WTC11 (cell line): Measurements from ENCODE around the gene AMOTL1. TPM values are rescaled to one million over a fixed set of nuclear protein-coding genes. Genes with fewer than 3 reads are reported as not detected.

Experiments
- ATAC-seq: fragments of 200-7000 bp; cut with Tn5 transposase; 2 replicates; pipeline ENCODE4 v1.10.0; 2021; ENCODE audit warnings: mild to moderate bottlenecking, moderate library complexity
- CTCF ChIA-PET: fragments of 300-600 bp; sonication (Branson Sonifier 250); formaldehyde crosslinking; loops from one replicate; lab custom pipeline; 2021; ENCODE audit warnings: antibody characterized with exemption; lab: Charles Lee
- POLR2A ChIA-PET: fragments of 350-600 bp; sonication (Branson Sonifier 250); formaldehyde crosslinking; loops from one replicate; lab custom pipeline; 2021; ENCODE audit warnings: antibody characterized with exemption; lab: Charles Lee
- DNase-seq: peaks from one replicate; pipeline ENCODE4 v3.0.0; 2021; ENCODE audit warnings: low spot score
- H3K27ac Mint-ChIP-seq: 2 replicates; pipeline ENCODE4 v1.8.0; 2021; ENCODE audit warnings: mixed read lengths
- H3K27me3 Mint-ChIP-seq: 2 replicates; pipeline ENCODE4 v1.8.0; 2021; ENCODE audit warnings: low read depth, mild to moderate bottlenecking, moderate library complexity, mixed read lengths
- H3K36me3 Mint-ChIP-seq: 2 replicates; pipeline ENCODE4 v1.8.0; 2021; ENCODE audit warnings: mixed read lengths
- H3K4me1 Mint-ChIP-seq: 2 replicates; pipeline ENCODE4 v1.8.0; 2022; ENCODE audit warnings: mixed read lengths
- H3K4me3 Mint-ChIP-seq: 2 replicates; pipeline ENCODE4 v1.8.0; 2021; ENCODE audit warnings: mild to moderate bottlenecking, moderate library complexity, mixed read lengths
- H3K9me3 Mint-ChIP-seq: 2 replicates; pipeline ENCODE4 v1.8.0; 2021; ENCODE audit warnings: mixed read lengths
- ELF4 ChIP-seq: sonication (generic); formaldehyde crosslinking; IDR thresholded peaks from 2 replicates; pipeline ENCODE4 v1.8.1; 2022; ENCODE audit warnings: low read depth, mild to moderate bottlenecking, moderate library complexity, missing genetic modification reagents
- ESRRA ChIP-seq: sonication (generic); formaldehyde crosslinking; IDR thresholded peaks from 2 replicates; pipeline ENCODE4 v1.8.1; 2022; ENCODE audit warnings: mild to moderate bottlenecking, missing genetic modification reagents, borderline replicate concordance
- ETV6 ChIP-seq: sonication (generic); formaldehyde crosslinking; IDR thresholded peaks from 2 replicates; pipeline ENCODE4 v1.8.1; 2022; ENCODE audit warnings: mild to moderate bottlenecking, missing genetic modification reagents
- FOXP1 ChIP-seq: sonication (generic); formaldehyde crosslinking; IDR thresholded peaks from 2 replicates; pipeline ENCODE4 v1.8.0; 2022; ENCODE audit warnings: missing genetic modification reagents, mild to moderate bottlenecking, moderate library complexity, borderline replicate concordance
- GABPB1 ChIP-seq: sonication (generic); formaldehyde crosslinking; IDR thresholded peaks from 2 replicates; pipeline ENCODE4 v1.8.1; 2023; ENCODE audit warnings: mild to moderate bottlenecking, missing genetic modification reagents
- HMGA2 ChIP-seq: fragments of 250-450 bp; sonication (Bioruptor Pico); IDR thresholded peaks from 2 replicates; pipeline ENCODE4 v1.4.0; 2021; ENCODE audit warnings: mild to moderate bottlenecking, moderate library complexity
- JUN ChIP-seq: sonication (generic); formaldehyde crosslinking; IDR thresholded peaks from 2 replicates; pipeline ENCODE4 v1.8.0; 2023; ENCODE audit warnings: mild to moderate bottlenecking, missing genetic modification reagents
- NFYB ChIP-seq: sonication (generic); formaldehyde crosslinking; conservative IDR thresholded peaks from 2 replicates; pipeline ENCODE4 v1.8.0; 2022; ENCODE audit warnings: low read depth, missing genetic modification reagents
- NR2C2 ChIP-seq: sonication (generic); formaldehyde crosslinking; IDR thresholded peaks from 2 replicates; pipeline ENCODE4 v1.8.0; 2022; ENCODE audit warnings: mild to moderate bottlenecking, missing genetic modification reagents
- SMAD3 ChIP-seq: sonication (generic); formaldehyde crosslinking; IDR thresholded peaks from 2 replicates; pipeline ENCODE4 v1.8.0; 2022; ENCODE audit warnings: missing genetic modification reagents, mild to moderate bottlenecking, borderline replicate concordance
- SOX15 ChIP-seq: fragments of 250-450 bp; sonication (Bioruptor Pico); IDR thresholded peaks from 2 replicates; pipeline ENCODE4 v1.9.0; 2021; ENCODE audit warnings: mild to moderate bottlenecking
- TEAD1 ChIP-seq: sonication (generic); formaldehyde crosslinking; IDR thresholded peaks from 2 replicates; pipeline ENCODE4 v1.8.0; 2022; ENCODE audit warnings: mild to moderate bottlenecking, missing genetic modification reagents
- TEAD4 ChIP-seq: sonication (generic); formaldehyde crosslinking; IDR thresholded peaks from 2 replicates; pipeline ENCODE4 v1.8.0; 2022; ENCODE audit warnings: mild to moderate bottlenecking, missing genetic modification reagents
- TP53 ChIP-seq: sonication (generic); formaldehyde crosslinking; IDR thresholded peaks from 2 replicates; pipeline ENCODE4 v1.8.1; 2023; ENCODE audit warnings: mild to moderate bottlenecking, missing genetic modification reagents
- ZNF232 ChIP-seq: sonication (generic); formaldehyde crosslinking; IDR thresholded peaks from 2 replicates; pipeline ENCODE4 v1.8.0; 2022; ENCODE audit warnings: mild to moderate bottlenecking, missing genetic modification reagents
- ZNF396 ChIP-seq: fragments of 250-450 bp; sonication (Bioruptor Pico); IDR thresholded peaks from 2 replicates; pipeline ENCODE4 v1.8.0; 2021; ENCODE audit warnings: mild to moderate bottlenecking, moderate library complexity, borderline replicate concordance
- ZNF416 ChIP-seq: fragments of 250-450 bp; sonication (Bioruptor Pico); IDR thresholded peaks from 2 replicates; pipeline ENCODE4 v1.9.0; 2021; ENCODE audit warnings: mild to moderate bottlenecking, inconsistent platforms
- total RNA-seq: library from RNA; stranded (reverse); gene quantifications from 3 replicates; pipeline ENCODE4 v1.2.3, GENCODE V29; 2021
- TF ChIP-seq, protein P1 (sequence below): sonication (generic); formaldehyde crosslinking; IDR thresholded peaks from 2 replicates; pipeline ENCODE4 v1.8.1; 2022; ENCODE audit warnings: mild to moderate bottlenecking, missing genetic modification reagents, moderate library complexity, borderline replicate concordance
- TF ChIP-seq, protein P2 (sequence below): sonication (generic); formaldehyde crosslinking; IDR thresholded peaks from 2 replicates; pipeline ENCODE4 v1.8.1; 2022; ENCODE audit warnings: mild to moderate bottlenecking, moderate library complexity, missing genetic modification reagents
- TF ChIP-seq, protein P3 (sequence below): sonication (generic); formaldehyde crosslinking; IDR thresholded peaks from 2 replicates; pipeline ENCODE4 v1.8.0; 2022; ENCODE audit warnings: mild to moderate bottlenecking, missing genetic modification reagents
- TF ChIP-seq, protein P4 (sequence below): fragments of 250-450 bp; sonication (Bioruptor Pico); IDR thresholded peaks from 2 replicates; pipeline ENCODE4 v1.9.0; 2021; ENCODE audit warnings: mild to moderate bottlenecking, borderline replicate concordance

Gene AMOTL1
- total RNA-seq, 1 experiment from 2014 or later: 39.8 TPM

DNA sequence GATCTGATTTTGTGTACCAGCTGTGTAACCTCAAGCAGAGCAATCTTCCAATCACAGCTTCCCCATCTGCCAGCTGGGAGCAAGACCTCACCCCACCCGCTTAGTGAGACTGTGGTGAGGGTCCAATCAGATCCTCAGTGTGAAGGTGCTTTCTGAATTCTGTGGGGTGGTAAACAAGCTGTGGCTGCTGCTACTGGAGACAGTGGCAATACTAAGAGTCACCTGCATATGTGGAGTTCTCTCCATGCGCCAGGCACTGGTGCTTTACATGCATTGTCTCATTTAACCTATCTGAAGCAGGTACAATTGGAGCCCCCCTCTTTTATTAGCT is 154.8 kb downstream of the AMOTL1 start (continued):
- TF ChIP-seq, protein P1, sequence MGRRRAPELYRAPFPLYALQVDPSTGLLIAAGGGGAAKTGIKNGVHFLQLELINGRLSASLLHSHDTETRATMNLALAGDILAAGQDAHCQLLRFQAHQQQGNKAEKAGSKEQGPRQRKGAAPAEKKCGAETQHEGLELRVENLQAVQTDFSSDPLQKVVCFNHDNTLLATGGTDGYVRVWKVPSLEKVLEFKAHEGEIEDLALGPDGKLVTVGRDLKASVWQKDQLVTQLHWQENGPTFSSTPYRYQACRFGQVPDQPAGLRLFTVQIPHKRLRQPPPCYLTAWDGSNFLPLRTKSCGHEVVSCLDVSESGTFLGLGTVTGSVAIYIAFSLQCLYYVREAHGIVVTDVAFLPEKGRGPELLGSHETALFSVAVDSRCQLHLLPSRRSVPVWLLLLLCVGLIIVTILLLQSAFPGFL (CRISPR knock-in tag): no peak
- no peak for TF ChIP-seq TEAD1 (CRISPR knock-in tag)
- no peak for TF ChIP-seq ZNF396 (CRISPR knock-in tag)
- no peak for TF ChIP-seq TP53 (CRISPR knock-in tag)

DNA sequence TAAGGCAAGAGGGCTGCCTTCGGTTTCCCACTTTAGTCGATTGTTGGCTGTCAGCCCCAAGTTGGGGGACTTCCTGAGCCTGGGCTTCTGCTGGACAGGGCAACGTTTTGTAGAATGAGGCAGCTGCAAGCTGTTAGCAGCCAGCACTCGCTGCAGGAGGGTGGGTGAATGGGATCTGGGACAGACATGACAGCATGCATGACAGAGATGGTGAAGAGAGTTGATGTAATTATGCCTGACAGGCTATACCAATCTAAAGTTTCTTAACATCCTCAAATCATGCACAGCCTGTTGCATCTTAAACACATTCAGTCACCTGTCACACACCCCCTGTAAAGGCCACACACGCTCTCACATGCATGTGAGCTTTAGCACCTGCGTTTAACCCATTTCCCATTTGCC is 156.0 kb downstream of the AMOTL1 start:
- DNase-seq (no peak), ATAC-seq (no peak)
- Mint-ChIP-seq H3K36me3 (no peaks in the 10 kb centered on the region), H3K4me3 (no peak overlapping the region), H3K4me1 (peaks cover 15% of the 10 kb centered on the region), H3K27me3 (no peaks in the 10 kb centered on the region; the same call in 1 of the 2 replicates), H3K27ac (no peak overlapping the region), H3K9me3 (no peaks in the 10 kb centered on the region)
- no peak for TF ChIP-seq ELF4 (CRISPR knock-in tag)
- no peak for TF ChIP-seq SMAD3 (CRISPR knock-in tag)
- TF ChIP-seq ESRRA (CRISPR knock-in tag): no peak
- TF ChIP-seq, protein P2, sequence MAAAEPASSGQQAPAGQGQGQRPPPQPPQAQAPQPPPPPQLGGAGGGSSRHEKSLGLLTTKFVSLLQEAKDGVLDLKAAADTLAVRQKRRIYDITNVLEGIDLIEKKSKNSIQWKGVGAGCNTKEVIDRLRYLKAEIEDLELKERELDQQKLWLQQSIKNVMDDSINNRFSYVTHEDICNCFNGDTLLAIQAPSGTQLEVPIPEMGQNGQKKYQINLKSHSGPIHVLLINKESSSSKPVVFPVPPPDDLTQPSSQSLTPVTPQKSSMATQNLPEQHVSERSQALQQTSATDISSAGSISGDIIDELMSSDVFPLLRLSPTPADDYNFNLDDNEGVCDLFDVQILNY (CRISPR knock-in tag): no peak
- TF ChIP-seq NR2C2: no peak
- TF ChIP-seq ETV6 (CRISPR knock-in tag): no peak
- no peak for TF ChIP-seq TEAD4 (CRISPR knock-in tag)
- no peak for TF ChIP-seq ZNF232 (CRISPR knock-in tag)
- CTCF ChIA-PET: interaction anchor here (0.7 kb wide), 1 partner anchor 26 kb away, joined by 3 read pairs; no protein-coding TSS in a partner anchor
- POLR2A ChIA-PET: no interaction called here

DNA sequence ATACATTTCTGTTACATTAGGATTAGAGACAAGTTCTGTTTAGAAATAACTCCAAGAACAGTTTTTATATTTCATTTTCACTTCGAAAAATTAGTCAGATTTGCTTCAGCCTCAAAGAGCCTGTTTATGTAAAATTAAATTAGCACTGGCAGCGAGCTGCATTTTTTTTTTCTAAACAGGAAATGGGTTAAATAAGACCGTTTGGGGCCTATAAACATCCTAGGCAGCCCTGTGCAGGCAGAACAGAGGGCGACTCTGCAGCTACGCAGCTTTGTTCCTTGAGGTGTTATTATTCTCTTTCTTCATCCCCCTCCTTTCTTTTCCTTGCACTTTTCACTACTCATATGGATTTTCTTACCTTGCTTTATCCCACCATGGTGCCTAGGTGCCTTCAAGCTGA is 156.5 kb downstream of the AMOTL1 start:
- Mint-ChIP-seq H3K27me3 (no peaks in the 10 kb centered on the region; the same call in 1 of the 2 replicates), H3K27ac (no peak overlapping the region), H3K9me3 (no peaks in the 10 kb centered on the region), H3K4me3 (no peak overlapping the region), H3K36me3 (no peaks in the 10 kb centered on the region)
- DNase-seq: no peak
- no peak for ATAC-seq
- ChIA-PET CTCF (interaction anchor here (0.7 kb wide), 1 partner anchor 27 kb away, joined by 3 read pairs; no protein-coding TSS in a partner anchor), POLR2A (no interaction called here)
- TF ChIP-seq, protein P3, sequence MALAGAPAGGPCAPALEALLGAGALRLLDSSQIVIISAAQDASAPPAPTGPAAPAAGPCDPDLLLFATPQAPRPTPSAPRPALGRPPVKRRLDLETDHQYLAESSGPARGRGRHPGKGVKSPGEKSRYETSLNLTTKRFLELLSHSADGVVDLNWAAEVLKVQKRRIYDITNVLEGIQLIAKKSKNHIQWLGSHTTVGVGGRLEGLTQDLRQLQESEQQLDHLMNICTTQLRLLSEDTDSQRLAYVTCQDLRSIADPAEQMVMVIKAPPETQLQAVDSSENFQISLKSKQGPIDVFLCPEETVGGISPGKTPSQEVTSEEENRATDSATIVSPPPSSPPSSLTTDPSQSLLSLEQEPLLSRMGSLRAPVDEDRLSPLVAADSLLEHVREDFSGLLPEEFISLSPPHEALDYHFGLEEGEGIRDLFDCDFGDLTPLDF (CRISPR knock-in tag): no peak
- TF ChIP-seq TEAD1 (CRISPR knock-in tag) (no peak), ZNF416 (CRISPR knock-in tag) (no peak), HMGA2 (CRISPR knock-in tag) (no peak), FOXP1 (CRISPR knock-in tag) (no peak), NFYB (CRISPR knock-in tag) (no peak), SOX15 (no peak), GABPB1 (CRISPR knock-in tag) (no peak), JUN (CRISPR knock-in tag) (no peak)
- TF ChIP-seq, protein P4, sequence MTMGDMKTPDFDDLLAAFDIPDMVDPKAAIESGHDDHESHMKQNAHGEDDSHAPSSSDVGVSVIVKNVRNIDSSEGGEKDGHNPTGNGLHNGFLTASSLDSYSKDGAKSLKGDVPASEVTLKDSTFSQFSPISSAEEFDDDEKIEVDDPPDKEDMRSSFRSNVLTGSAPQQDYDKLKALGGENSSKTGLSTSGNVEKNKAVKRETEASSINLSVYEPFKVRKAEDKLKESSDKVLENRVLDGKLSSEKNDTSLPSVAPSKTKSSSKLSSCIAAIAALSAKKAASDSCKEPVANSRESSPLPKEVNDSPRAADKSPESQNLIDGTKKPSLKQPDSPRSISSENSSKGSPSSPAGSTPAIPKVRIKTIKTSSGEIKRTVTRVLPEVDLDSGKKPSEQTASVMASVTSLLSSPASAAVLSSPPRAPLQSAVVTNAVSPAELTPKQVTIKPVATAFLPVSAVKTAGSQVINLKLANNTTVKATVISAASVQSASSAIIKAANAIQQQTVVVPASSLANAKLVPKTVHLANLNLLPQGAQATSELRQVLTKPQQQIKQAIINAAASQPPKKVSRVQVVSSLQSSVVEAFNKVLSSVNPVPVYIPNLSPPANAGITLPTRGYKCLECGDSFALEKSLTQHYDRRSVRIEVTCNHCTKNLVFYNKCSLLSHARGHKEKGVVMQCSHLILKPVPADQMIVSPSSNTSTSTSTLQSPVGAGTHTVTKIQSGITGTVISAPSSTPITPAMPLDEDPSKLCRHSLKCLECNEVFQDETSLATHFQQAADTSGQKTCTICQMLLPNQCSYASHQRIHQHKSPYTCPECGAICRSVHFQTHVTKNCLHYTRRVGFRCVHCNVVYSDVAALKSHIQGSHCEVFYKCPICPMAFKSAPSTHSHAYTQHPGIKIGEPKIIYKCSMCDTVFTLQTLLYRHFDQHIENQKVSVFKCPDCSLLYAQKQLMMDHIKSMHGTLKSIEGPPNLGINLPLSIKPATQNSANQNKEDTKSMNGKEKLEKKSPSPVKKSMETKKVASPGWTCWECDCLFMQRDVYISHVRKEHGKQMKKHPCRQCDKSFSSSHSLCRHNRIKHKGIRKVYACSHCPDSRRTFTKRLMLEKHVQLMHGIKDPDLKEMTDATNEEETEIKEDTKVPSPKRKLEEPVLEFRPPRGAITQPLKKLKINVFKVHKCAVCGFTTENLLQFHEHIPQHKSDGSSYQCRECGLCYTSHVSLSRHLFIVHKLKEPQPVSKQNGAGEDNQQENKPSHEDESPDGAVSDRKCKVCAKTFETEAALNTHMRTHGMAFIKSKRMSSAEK: no peak
- TF ChIP-seq, all 79 proteins: peak for 0
- peaks cover 15% of the 10 kb centered on the region for H3K4me1 Mint-ChIP-seq
